GM12801 (cell line): ENCODE results near the gene LMOD3.

Source experiments
- TF ChIP-seq, protein P1 (sequence below): IDR thresholded peaks from one replicate; pipeline ENCODE4 v1.5.1; 2011; ENCODE audit warnings: control low read depth; ENCODE audit not compliant: insufficient read length; ENCODE audit errors: extremely low read depth

LMOD3 gene

DNA sequence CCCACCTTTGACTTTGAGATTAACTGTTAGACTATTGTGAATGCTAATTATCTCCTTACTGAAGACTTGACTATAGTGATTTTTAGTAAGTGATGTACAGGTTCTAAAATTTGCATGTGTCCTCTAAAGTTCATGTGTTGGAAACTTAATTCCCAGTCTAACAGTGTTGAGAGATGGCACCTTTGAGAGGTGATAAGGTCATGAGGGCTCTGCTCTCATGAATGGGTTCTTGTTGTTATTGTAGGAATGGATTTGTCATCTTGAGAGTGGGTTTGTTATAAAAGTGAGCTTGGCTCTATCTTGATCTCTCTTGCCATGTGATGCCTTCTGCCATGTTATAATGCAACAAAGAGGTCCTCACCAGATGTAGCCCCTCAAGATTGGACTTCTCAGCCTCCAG lies 18.9 kb upstream of the LMOD3 start:
- TF ChIP-seq, protein P1, sequence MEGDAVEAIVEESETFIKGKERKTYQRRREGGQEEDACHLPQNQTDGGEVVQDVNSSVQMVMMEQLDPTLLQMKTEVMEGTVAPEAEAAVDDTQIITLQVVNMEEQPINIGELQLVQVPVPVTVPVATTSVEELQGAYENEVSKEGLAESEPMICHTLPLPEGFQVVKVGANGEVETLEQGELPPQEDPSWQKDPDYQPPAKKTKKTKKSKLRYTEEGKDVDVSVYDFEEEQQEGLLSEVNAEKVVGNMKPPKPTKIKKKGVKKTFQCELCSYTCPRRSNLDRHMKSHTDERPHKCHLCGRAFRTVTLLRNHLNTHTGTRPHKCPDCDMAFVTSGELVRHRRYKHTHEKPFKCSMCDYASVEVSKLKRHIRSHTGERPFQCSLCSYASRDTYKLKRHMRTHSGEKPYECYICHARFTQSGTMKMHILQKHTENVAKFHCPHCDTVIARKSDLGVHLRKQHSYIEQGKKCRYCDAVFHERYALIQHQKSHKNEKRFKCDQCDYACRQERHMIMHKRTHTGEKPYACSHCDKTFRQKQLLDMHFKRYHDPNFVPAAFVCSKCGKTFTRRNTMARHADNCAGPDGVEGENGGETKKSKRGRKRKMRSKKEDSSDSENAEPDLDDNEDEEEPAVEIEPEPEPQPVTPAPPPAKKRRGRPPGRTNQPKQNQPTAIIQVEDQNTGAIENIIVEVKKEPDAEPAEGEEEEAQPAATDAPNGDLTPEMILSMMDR = no peak

DNA sequence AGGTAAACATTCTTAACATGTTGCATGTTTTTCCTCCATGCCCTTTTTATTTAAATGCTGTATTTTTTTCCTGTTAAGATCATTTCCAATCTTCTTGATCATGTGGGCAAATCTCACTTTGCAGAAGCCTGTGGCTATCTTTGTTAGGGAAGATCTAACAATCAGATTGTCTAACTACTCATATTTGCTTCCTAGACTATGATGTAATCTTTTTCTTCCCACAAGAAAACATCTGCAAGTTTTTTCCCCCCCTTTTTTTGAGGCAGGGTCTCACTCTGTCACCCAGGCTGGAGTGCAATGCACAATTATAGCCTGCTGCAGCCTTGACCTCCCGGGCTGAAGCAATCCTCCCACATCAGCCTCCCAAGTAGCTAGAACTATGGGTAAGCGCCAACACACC lies 15.0 kb upstream of the LMOD3 start:
- TF ChIP-seq, protein P1 = no peak

DNA sequence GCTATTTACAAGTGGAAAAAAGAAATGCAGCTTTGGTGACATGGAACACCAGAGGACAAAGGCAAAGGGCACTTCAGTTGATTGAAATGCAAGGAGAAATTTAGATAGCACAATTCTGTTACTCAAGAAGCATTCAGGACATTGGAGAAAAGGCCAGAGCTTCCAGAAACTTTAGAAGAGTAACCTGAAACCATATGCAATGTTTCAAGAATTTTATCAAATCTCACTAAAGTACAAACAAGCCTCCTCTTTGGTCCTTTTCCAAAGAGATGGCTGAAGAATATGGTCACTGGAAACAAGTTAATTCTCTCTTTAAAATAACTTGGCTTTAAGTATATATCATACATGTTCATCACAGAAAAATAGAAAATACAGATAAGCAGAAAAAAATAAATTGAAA lies 14.6 kb upstream of the LMOD3 start:
- TF ChIP-seq, protein P1 = no peak

DNA sequence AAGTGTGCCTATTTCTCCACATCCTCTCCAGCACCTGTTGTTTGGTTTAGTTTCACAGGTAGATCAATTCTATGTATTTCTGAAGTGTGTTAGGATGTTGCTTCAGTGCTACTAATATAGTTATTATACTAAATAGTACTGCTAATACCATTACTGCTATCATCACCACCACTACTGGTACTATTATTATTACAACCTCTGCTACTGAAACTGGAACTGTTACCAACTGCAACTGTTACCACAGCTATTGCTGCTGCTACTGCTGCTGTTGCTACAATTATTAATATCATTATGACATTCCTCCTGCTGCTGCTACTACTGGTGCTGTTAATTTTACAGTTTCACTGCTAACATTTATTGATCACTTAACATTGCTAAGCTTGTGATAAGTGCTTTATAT lies 8.3 kb upstream of the LMOD3 start:
- TF ChIP-seq, protein P1 = no peak

DNA sequence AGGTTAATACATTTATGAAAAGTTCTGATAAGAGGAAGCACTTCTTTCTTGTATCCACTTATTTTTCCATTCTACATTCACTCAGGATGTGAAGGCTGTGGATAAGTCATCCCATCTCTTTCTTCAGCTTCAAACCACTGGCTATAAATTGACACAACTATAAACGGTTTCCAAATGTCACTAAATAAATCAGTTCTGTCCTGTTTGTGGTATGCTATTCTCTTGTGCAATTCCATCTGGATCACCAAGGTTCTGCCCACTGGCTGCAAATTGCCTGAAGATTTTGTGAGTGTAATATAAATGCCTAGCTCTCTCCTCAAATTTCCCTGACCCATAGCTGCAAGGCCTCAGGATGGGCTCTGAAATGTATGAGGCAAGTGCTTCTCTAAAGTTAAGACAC lies 7.1 kb upstream of the LMOD3 start:
- TF ChIP-seq, protein P1 = no peak

DNA sequence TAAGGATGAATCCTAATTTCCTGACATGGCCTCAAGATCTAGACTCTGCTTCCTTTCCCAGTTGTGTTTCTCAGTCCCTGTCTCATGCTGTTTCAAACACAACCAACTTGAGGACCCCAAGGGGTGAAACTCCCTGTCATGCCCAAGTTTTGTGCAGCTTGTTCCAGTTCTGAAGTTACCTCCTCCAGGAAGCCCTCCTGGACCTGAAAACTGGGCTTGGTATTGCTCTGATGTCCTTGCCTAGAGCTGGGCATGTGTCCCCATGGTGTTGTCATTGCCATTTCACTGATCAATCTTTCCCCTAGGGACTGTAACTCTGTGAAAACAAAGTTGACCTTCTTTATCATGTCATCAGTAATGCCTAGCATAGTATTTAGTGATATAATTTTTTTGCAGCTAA lies 6.1 kb upstream of the LMOD3 start:
- TF ChIP-seq, protein P1 = no peak

DNA sequence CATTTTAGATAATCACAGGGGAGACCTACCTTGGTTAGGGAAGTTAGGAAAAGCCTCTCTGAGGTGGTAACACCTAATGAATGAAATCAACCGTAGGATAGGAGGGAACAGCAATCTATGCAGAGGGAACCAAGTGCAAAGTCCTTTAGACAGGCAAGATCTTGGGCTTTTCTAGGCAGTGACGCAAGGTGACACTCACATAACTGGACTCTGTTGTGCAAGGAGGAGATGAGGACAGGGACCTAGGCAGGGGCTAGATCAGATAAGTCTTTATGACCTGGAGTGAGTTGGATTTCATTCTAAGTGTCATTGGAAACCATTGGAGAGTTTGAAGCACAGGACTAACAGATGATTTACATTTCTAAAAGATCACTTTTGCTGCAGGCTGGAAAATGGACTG lies 4.6 kb upstream of the LMOD3 start:
- TF ChIP-seq, protein P1 = no peak

DNA sequence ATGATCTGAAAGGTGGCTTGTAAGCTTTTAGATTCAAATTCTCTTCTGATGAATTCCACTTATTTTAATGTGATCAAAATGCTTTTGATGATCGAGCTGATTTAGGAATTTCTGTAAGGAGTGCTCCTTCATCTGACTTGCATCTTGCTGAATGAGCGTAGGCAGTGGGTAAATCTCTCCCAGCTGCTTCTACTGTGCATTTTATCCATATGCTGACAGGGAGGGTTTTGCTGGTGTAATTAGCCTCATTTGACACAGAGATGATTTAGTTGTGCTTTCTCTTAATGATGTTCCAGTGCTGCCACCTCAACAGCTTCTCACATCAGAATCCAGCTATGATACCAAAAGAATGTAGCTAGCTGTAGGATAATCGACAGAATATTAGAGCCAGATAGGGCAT lies 3.8 kb upstream of the LMOD3 start:
- TF ChIP-seq, protein P1 = no peak
